ENCODE data around the gene B3GALNT1. TPM values are rescaled to one million over a fixed set of nuclear protein-coding genes. Genes with fewer than 3 reads are reported as not detected.

The B3GALNT1 gene
- total RNA-seq, 4 donors from 2014 or later: 0.77 to 85.1 (median 14.8) TPM

GRCh38 chr3:161126495-161126894 lies 21.3 kb upstream of the B3GALNT1 start:
- Histone ChIP-seq H3K36me3 (no peaks in the 10 kb centered on the region), H3K4me3 (no peak overlapping the region), H3K27me3 (no peaks in the 10 kb centered on the region), H3K27ac (no peak overlapping the region), H3K4me1 (no peaks in the 10 kb centered on the region), H3K9me3 (peaks cover 0 to 13% of the 10 kb centered on the region in 2 donors)
- DNase-seq: no peak
- intact Hi-C loops (cut with DNase I; ENCODE audit: low total_unique reads): no loop called here
- TF ChIP-seq CTCF (IDR thresholded peaks at IDR 0.05): no peak
- no peak for TF ChIP-seq POLR2A (IDR thresholded peaks at IDR 0.05)

- Histone ChIP-seq H3K9me3 (peaks cover 0 to 7% of the 10 kb centered on the region in 2 donors), H3K27me3 (no peaks in the 10 kb centered on the region), H3K36me3 (no peaks in the 10 kb centered on the region), H3K27ac (no peak overlapping the region), H3K4me3 (no peak overlapping the region), H3K4me1 (no peaks in the 10 kb centered on the region)
- DNase-seq: no peak
- no peak for TF ChIP-seq POLR2A (IDR thresholded peaks at IDR 0.05)
- no peak for TF ChIP-seq CTCF (IDR thresholded peaks at IDR 0.05)
- intact Hi-C loops (cut with DNase I; ENCODE audit: low total_unique reads): no loop called here
Measured at GRCh38 chr3:161117646-161118045, 12.5 kb upstream of the B3GALNT1 start.

GRCh38 chr3:161108840-161109239 lies 3.7 kb upstream of the B3GALNT1 start:
- Histone ChIP-seq H3K4me3 (no peak overlapping the region), H3K4me1 (no peaks in the 10 kb centered on the region), H3K27ac (no peak overlapping the region), H3K27me3 (no peaks in the 10 kb centered on the region), H3K9me3 (no peaks in the 10 kb centered on the region), H3K36me3 (no peaks in the 10 kb centered on the region)
- DNase-seq: no peak
- intact Hi-C loops (cut with DNase I; ENCODE audit: low total_unique reads): no loop called here
- TF ChIP-seq POLR2A (IDR thresholded peaks at IDR 0.05) (no peak), CTCF (IDR thresholded peaks at IDR 0.05) (no peak)

- no peak overlapping the region for H3K27ac ChIP-seq
- no peaks in the 10 kb centered on the region for H3K9me3 ChIP-seq
- no peaks in the 10 kb centered on the region for H3K27me3 ChIP-seq
- no peak for DNase-seq
- TF ChIP-seq CTCF (IDR thresholded peaks at IDR 0.05) (no peak), POLR2A (IDR thresholded peaks at IDR 0.05) (no peak)
- intact Hi-C loops (cut with DNase I; ENCODE audit: low total_unique reads): no loop called here
- H3K4me3 ChIP-seq: no peak overlapping the region
- H3K36me3 ChIP-seq: no peaks in the 10 kb centered on the region
- no peaks in the 10 kb centered on the region for H3K4me1 ChIP-seq
Measured at GRCh38 chr3:161107311-161107710, 2.2 kb upstream of the B3GALNT1 start.

GRCh38 chr3:161103776-161104385 lies 1.3 kb downstream of the B3GALNT1 start:
- Histone ChIP-seq H3K27me3 (no peaks in the 10 kb centered on the region), H3K4me3 (peak overlapping the region; percentile 61 to 64), H3K36me3 (no peaks in the 10 kb centered on the region), H3K27ac (peak overlapping the region; percentile 59 to 64), H3K9me3 (no peaks in the 10 kb centered on the region), H3K4me1 (no peaks in the 10 kb centered on the region)
- DNase-seq: no peak
- TF ChIP-seq CTCF (IDR thresholded peaks at IDR 0.05): no peak
- no peak for TF ChIP-seq POLR2A (IDR thresholded peaks at IDR 0.05)
- intact Hi-C loops (cut with DNase I; ENCODE audit: low total_unique reads): no loop called here

Data from uterus (tissue), 4 donors.